Left renal pelvis (tissue), 4 donors: ENCODE results near the gene BRD9. TPM values are rescaled to one million over a fixed set of nuclear protein-coding genes. Genes with fewer than 3 reads are reported as not detected.
"Not testable (repeated sequence)": the region's sequence is repeated elsewhere in the genome, so short reads cannot be mapped to it uniquely, and the experiment has no call there.

Source experiments
- DNase-seq, 4 donors: peaks; one replicate each; pipeline ENCODE4 v3.0.0-alpha.2; 2013; ENCODE audit warnings: low read depth in 4 of 4, low spot score in 3 of 4
- polyA plus RNA-seq, 4 donors: library from polyadenylated mRNA; unstranded; fragments of 120-200 nt; gene quantifications; one replicate each; pipeline ENCODE4 v1.2.1, GENCODE V29; 2013; ENCODE audit not compliant: insufficient read length in 4 of 4

The BRD9 gene
- polyA plus RNA-seq, 4 donors = 33.6 to 45.3 (median 36.7) TPM

- no peak for DNase-seq
These were observed 11.1 kb downstream of the BRD9 start for GRCh38 chr5:881551-881935.

GRCh38 chr5:880816-881550 is 11.6 kb downstream of the BRD9 start:
- no peak for DNase-seq

GRCh38 chr5:878677-879076 is 13.9 kb downstream of the BRD9 start:
- not testable (repeated sequence) for DNase-seq

DNA sequence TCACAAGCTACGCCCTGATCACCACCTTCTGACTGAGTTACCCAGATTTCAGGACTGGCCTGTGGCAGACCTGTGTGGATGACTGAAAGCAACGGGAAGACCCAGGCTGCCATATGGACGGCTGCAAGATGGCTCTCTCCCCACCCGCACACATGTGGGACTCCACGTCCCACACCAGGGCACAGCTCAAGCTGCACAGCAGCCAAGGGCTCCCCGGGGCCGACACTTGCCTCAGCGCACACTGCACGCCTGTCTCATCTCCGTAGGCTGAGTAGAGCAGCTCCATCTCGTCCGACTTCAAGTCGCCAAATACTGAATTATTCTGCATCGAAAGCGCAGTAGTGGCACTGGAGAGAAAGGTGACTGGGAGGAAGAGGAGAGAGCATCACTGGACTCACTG is 14.5 kb downstream of the BRD9 start:
- no peak for DNase-seq

GRCh38 chr5:876398-877365 is 15.9 kb downstream of the BRD9 start:
- no peak for DNase-seq

- DNase-seq = no peak
These were observed 16.7 kb downstream of the BRD9 start for GRCh38 chr5:875931-876330.

DNA sequence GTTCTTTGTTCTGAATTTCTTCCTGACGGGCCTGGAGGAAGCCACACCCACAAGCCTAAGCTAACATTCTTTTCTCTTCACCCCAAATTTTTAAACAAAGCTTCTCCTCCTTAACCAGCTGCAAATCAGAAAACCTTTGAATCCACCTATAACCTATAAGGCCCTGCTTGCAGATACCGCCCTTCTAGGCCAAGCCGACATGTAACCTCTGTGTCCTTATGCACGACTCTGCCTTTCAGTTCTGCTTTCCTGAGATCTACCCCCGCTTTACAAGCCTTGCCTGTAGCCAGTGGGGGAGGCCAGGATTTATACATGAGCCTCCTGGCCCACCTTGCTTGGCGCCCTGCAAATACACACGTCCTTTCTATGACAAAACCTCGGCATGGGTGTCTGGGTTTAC is 19.3 kb downstream of the BRD9 start:
- no peak for DNase-seq

DNA sequence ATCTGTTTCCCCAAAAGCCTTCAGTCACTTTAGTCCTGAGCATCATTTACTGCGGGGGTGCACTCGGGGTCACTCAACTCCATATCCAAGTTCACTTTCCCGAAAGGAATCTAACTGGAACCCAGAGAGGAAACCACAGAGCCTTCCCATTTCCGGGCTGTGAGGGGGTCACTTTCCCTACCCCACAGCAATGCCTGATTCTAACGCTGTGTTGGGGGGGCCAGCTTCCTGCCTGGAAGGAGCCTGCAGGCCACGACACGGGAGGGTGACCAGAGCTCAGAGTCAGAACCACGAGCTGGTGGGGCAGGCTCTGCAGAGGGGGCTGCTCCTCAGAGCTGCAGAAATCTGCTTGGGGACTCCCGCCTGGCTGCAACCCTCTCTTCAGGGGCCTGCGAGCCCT is 20.3 kb downstream of the BRD9 start:
- no peak for DNase-seq

GRCh38 chr5:871596-872298 is 20.9 kb downstream of the BRD9 start:
- DNase-seq = no peak

- no peak for DNase-seq
These were observed 21.6 kb downstream of the BRD9 start for GRCh38 chr5:870956-871355.

DNA sequence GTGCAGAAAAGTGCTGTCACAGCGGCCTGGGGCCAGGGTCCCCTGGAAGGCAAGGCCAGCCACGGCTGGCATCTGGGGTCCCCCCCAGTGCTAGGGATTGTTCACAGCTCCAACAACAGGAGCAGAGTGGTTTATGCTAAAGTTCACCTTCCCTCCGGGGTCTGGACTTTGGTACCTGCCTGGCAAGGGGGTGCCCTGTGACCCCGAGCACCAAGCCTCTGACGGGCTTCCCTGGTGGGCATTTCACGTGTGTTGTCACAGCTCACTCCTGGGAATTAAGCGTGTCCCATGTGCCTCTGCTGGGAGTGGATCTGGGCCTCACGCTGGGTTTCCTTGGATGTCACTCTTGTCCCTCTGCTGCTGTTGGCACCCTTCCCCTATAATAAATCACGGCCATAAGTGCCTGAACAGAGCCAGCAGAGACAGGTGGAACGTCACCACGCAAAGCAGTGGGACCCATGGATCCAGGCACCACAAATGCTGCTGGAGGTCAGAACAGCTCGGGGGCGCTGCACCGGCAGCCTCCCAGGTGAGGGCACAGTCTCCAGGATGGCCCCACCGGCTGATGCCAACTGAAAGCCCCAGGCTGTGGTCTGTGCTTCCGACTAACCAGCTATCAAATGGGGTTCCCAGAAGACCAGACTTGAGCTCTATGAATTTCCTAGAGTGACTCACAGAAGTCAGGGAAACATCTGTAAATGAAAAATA is 24.0 kb downstream of the BRD9 start:
- DNase-seq = no peak

DNA sequence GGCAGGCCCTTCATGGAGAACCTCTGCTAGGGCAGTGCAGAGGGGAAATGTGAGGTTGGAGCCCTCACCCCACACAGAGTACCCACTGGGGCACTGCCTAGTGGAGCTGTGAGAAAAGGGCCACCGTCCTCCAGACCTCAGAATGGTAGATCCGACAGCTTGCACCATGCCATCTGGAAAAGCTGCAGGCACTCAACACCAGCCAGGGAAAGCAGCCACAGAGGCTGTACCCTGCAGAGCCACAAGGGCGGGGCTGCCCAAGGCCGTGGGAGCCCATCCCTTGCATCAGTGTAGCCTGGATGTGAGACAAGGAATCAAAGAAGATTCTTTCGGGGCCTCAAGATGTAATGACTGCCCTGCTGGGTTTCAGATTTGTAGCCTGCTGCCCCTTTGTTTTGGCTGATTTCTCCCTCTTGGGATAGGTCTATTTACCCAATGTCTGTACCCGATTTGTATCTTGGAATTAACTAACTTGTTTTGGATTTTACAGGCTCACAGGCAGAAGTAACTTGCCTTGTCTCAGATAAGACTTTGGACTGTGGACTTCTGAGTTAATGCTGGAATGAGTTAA is 25.2 kb downstream of the BRD9 start:
- no peak for DNase-seq

DNA sequence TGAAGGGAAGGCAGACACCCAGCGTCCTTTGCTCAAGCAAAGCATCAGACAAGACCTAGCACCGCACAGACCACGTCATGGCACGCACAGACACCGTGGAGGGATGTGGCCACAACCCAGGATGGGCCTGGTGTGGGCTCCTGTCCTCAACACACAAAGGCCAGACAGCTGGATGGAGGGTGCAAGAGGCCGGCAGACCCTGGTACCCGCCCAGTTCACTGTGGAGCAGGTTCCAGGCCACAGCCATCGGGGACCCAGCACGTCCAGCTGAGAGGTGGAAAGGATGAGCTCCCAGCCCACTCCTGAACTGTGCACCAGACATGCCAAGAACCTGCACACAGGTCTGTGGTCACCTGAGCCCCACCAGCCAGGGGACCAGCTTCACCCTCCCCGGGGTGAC is 26.8 kb downstream of the BRD9 start:
- DNase-seq = no peak

GRCh38 chr5:865168-865521 is 27.5 kb downstream of the BRD9 start:
- DNase-seq = no peak

DNA sequence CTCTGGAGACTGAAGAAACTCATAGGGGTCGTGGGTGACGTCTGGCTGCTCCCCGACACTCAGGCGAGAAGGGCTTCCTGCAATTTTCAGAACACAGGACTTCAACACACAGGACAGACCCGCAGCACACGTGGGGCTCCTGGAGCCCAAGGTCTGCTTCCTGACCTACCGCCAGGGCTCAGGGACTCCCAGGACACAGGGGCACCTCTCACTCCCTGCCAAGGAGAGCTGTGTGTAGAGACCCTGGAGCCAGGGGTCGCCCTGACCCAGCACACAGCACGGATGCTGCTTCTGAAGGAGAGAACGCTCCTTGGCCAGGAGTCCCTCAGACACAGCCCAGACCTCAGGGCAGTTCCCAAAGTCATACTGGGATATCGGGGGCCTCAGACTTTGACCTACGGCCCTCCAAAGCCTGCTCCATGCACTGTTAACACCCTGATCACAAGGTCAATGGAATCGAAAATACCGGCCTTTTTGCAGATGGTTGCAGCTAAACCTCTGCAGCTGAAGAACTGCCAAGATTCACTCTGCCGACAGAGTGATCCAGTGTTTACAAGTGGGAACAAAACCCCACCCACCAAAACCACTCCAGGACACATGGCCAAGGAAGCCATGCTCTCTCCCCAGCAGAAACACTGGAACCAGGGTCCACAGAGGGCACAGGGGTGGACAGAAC is 28.0 kb downstream of the BRD9 start:
- DNase-seq = no peak

DNA sequence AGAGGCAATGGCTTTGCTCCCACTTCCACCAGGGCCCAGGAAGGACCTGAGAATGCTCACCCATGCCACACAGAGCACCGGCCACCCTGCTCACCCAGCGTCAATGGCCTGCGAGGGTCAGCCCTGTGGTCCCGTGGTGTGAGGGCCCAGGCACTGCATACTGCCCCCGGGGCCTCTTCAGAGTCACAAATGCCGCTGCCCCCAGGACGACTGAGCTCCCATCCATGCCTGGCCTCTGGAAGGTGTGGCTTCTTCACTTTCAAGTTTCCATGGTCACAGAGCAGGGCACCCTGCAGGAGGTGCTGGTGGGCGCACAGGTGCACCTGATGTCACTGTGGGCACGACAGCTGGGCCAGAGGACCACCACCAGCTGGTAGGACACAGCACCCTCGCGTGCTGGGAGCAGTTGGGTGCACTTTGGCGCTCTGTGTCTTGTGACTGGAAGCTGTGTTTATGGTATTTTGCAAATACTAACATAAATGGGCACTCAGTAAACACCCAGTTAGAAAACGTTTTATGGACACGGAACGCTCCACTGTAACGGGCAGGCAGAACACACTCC is 29.3 kb downstream of the BRD9 start:
- DNase-seq = no peak

GRCh38 chr5:862367-863243 is 30.0 kb downstream of the BRD9 start:
- DNase-seq = no peak
